ENCODE measurements around the gene SCN4A. TPM values are rescaled to one million over a fixed set of nuclear protein-coding genes. Genes with fewer than 3 reads are reported as not detected.

SCN4A gene
- total and polyA plus RNA-seq, 8 donors = 0.05 to 0.88 (median 0.58) TPM

GRCh38 chr17:64001091-64001579, 28.4 kb upstream of the SCN4A start:
- intact Hi-C loops (cut with DNase I) = no loop called here
- Histone ChIP-seq H3K27me3 (peaks cover 3 to 38% of the 10 kb centered on the region in 2 donors), H3K36me3 (peaks cover 0 to 29% of the 10 kb centered on the region in 2 donors), H3K4me3 (no peak overlapping the region), H3K4me1 (peaks cover 28 to 61% of the 10 kb centered on the region in 2 donors), H3K9me3 (no peaks in the 10 kb centered on the region), H3K27ac (peak overlapping the region; percentile 57 to 70)
- no peak for ATAC-seq
- TF ChIP-seq, protein P1, sequence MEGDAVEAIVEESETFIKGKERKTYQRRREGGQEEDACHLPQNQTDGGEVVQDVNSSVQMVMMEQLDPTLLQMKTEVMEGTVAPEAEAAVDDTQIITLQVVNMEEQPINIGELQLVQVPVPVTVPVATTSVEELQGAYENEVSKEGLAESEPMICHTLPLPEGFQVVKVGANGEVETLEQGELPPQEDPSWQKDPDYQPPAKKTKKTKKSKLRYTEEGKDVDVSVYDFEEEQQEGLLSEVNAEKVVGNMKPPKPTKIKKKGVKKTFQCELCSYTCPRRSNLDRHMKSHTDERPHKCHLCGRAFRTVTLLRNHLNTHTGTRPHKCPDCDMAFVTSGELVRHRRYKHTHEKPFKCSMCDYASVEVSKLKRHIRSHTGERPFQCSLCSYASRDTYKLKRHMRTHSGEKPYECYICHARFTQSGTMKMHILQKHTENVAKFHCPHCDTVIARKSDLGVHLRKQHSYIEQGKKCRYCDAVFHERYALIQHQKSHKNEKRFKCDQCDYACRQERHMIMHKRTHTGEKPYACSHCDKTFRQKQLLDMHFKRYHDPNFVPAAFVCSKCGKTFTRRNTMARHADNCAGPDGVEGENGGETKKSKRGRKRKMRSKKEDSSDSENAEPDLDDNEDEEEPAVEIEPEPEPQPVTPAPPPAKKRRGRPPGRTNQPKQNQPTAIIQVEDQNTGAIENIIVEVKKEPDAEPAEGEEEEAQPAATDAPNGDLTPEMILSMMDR (IDR thresholded peaks at IDR 0.05) = no peak
- no peak for DNase-seq

- Histone ChIP-seq H3K4me1 (peaks cover 22 to 48% of the 10 kb centered on the region in 2 donors), H3K4me3 (no peak overlapping the region), H3K27ac (no peak overlapping the region), H3K36me3 (peaks cover 0 to 26% of the 10 kb centered on the region in 2 donors), H3K27me3 (peaks cover 3 to 38% of the 10 kb centered on the region in 2 donors), H3K9me3 (no peaks in the 10 kb centered on the region)
- DNase-seq = no peak
- TF ChIP-seq, protein P1 (IDR thresholded peaks at IDR 0.05) = no peak
- no peak for ATAC-seq
- intact Hi-C loops (cut with DNase I) = no loop called here
These were observed 27.2 kb upstream of the SCN4A start for GRCh38 chr17:63999680-64000531.

GRCh38 chr17:63998721-63999679, 26.3 kb upstream of the SCN4A start:
- no peak for ATAC-seq
- TF ChIP-seq, protein P1 (IDR thresholded peaks at IDR 0.05) = no peak
- peaks cover 22 to 44% of the 10 kb centered on the region in 2 donors for H3K4me1 ChIP-seq
- DNase-seq = no peak
- H3K36me3 ChIP-seq = peaks cover 0 to 19% of the 10 kb centered on the region in 2 donors
- intact Hi-C loops (cut with DNase I) = no loop called here
- H3K4me3 ChIP-seq = peak overlapping the region; percentile 54 to 57
- peaks cover 3 to 38% of the 10 kb centered on the region in 2 donors for H3K27me3 ChIP-seq
- H3K27ac ChIP-seq = no peak overlapping the region
- H3K9me3 ChIP-seq = no peaks in the 10 kb centered on the region

DNA sequence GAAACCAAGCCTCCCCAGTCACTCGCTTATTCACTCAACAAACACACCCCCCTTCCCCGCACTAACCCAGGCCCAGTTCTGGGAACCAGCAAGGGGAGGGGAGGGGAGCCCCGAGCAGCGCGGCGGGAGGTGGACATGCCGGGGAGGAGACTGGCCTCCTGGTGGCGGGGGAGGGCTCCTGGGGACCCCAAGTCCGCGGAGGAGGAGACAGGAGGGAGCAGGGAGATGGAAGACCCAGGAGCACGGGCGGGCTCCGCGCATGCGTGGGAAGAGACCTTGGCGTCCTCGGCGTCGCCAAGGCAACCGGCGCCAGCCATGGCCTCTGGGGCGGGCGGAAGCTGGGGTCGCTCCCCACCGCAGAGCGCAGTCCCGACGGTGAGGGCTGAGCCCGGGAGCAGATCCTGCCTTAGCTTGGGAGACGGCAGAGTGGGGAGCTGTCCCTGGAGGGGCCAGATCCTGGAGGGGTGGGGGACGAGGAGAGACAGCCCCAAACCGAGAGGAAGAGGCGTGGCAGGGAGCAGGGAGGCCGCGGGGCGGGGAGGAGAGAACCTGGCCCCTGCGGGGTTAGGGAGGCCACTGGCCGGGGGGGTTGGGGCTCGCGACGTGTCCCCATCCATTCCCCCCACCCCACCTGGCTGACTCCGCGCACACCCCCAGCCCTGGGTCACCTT, 25.5 kb upstream of the SCN4A start, which contains the start of gene PRR29:
Gene PRR29, plus strand, starts transcription at position 302 of the 671 bp plus-strand sequence. Its CDS starts 14 bp downstream, at position 316.
- H3K27me3 ChIP-seq = peaks cover 3 to 38% of the 10 kb centered on the region in 2 donors
- ATAC-seq (peak; percentile 67), DNase-seq (peak; percentile 69 to 91 (median 82))
- TF ChIP-seq, protein P1 (IDR thresholded peaks at IDR 0.05) = no peak
- H3K4me1 ChIP-seq = peaks cover 22 to 44% of the 10 kb centered on the region in 2 donors
- H3K4me3 ChIP-seq = peak within 1 kb of the TSS; percentile 54 to 57
- no peak within 1 kb of the TSS for H3K27ac ChIP-seq
- peaks cover 0 to 11% of the 10 kb centered on the region in 2 donors for H3K36me3 ChIP-seq
- H3K9me3 ChIP-seq = no peaks in the 10 kb centered on the region
- intact Hi-C loops (cut with DNase I) = no loop called here

Measured in left lung (tissue), 10 donors.